Measurements from ENCODE around the gene UBE2I.

DNA sequence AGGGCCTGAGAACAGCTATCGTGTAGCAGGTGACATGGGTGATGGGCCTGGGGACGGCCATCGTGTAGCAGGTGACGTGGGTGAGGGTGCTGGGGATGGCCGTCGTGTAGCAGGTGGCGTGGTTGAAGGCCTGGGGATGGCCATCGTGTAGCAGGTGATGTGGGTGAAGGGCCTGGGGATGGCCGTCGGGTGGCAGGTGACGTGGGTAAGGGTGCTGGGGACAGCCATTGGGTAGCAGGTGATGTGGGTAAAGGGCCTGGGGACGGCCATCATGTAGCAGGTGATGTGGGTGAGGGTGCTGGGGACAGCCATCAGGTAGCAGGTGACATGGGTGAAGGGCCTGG is 38.1 kb upstream of the UBE2I start:
- TF ChIP-seq RCOR1 (IDR thresholded peaks at IDR 0.05; ENCODE audit: insufficient replicate concordance, low read length) = no peak
- TF ChIP-seq, protein P1, sequence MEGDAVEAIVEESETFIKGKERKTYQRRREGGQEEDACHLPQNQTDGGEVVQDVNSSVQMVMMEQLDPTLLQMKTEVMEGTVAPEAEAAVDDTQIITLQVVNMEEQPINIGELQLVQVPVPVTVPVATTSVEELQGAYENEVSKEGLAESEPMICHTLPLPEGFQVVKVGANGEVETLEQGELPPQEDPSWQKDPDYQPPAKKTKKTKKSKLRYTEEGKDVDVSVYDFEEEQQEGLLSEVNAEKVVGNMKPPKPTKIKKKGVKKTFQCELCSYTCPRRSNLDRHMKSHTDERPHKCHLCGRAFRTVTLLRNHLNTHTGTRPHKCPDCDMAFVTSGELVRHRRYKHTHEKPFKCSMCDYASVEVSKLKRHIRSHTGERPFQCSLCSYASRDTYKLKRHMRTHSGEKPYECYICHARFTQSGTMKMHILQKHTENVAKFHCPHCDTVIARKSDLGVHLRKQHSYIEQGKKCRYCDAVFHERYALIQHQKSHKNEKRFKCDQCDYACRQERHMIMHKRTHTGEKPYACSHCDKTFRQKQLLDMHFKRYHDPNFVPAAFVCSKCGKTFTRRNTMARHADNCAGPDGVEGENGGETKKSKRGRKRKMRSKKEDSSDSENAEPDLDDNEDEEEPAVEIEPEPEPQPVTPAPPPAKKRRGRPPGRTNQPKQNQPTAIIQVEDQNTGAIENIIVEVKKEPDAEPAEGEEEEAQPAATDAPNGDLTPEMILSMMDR (conservative IDR thresholded peaks at IDR 0.05; ENCODE audit: low read depth, low read length) = no peak
- no peak for TF ChIP-seq MXI1 (IDR thresholded peaks at IDR 0.05; ENCODE audit: borderline replicate concordance, low read depth, low read length)
- no peak for TF ChIP-seq POLR2A (IDR thresholded peaks at IDR 0.05; ENCODE audit: low read depth, low read length)
